Fibroblast of villous mesenchyme (primary cell): Measurements from ENCODE around the gene ZFY. TPM values are rescaled to one million over a fixed set of nuclear protein-coding genes. Genes with fewer than 3 reads are reported as not detected.

Source experiments
- DNase-seq: peaks from one replicate; pipeline ENCODE4 v3.0.0-alpha.2; 2010; ENCODE audit warnings: low read depth
- H3K4me3 ChIP-seq: 2 replicates; pipeline ENCODE4 v1.5.1; 2011; ENCODE audit warnings: low read depth, mild to moderate bottlenecking, low read length
- small RNA-seq: library from RNA; depleted of rRNA; stranded (forward); fragments of <200 nt; gene quantifications from one replicate; pipeline ENCODE3, GENCODE V24; 2012
- total RNA-seq: library from RNA; depleted of rRNA; stranded (reverse); fragments of >200 nt; gene quantifications from 2 replicates; pipeline ENCODE4 v1.2.3, GENCODE V29; 2012
- TF ChIP-seq, protein P1 (sequence below): IDR thresholded peaks from 2 replicates; pipeline ENCODE4 v1.5.1; 2012; ENCODE audit warnings: low read depth, mild to moderate bottlenecking, low read length; ENCODE audit not compliant: insufficient read depth

Gene ZFY
- total RNA-seq, 1 donor, result 1.7 TPM

DNA sequence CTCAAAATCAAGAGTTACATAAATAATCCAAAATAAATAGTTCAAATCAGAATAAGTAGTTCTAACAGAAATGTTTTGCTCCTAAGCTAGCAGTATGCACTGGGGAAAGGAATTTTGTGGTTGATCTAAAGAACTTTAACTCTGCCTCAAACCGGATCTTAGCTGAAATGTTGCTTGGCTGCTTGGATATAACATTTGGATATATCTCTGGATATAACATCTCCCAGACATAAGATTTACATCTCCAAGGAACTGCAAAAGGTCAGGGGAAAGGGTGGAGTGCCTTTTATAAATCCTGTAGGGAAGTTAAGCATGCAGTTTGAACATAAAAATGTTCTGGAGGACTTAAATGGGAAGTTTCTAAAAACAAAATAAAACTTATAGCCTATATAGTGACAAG, 83.4 kb downstream of the ZFY start:
- no peak overlapping the region for H3K4me3 ChIP-seq
- DNase-seq, result no peak
- TF ChIP-seq, protein P1, sequence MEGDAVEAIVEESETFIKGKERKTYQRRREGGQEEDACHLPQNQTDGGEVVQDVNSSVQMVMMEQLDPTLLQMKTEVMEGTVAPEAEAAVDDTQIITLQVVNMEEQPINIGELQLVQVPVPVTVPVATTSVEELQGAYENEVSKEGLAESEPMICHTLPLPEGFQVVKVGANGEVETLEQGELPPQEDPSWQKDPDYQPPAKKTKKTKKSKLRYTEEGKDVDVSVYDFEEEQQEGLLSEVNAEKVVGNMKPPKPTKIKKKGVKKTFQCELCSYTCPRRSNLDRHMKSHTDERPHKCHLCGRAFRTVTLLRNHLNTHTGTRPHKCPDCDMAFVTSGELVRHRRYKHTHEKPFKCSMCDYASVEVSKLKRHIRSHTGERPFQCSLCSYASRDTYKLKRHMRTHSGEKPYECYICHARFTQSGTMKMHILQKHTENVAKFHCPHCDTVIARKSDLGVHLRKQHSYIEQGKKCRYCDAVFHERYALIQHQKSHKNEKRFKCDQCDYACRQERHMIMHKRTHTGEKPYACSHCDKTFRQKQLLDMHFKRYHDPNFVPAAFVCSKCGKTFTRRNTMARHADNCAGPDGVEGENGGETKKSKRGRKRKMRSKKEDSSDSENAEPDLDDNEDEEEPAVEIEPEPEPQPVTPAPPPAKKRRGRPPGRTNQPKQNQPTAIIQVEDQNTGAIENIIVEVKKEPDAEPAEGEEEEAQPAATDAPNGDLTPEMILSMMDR, result no peak

DNA sequence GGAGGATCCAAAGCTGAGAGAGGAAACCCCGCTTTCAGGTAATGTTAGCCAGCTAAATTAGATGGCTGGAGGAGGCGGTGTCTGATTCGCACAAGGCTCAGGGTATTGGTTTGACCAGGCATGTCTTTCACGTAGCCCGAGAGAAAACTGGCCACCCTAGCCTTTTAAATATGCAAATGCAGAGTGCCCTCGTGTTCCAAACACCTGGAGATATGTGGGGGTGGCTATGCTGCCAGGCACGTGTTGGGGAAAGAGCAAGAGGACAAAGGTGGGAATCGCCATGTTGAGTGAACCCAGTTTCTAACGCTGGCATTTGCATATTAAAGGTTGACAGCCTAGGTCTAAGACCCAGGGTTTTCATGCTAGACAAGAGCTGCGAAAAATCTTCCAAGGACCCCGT, 84.4 kb downstream of the ZFY start:
- TF ChIP-seq, protein P1, result no peak
- no peak overlapping the region for H3K4me3 ChIP-seq

DNA sequence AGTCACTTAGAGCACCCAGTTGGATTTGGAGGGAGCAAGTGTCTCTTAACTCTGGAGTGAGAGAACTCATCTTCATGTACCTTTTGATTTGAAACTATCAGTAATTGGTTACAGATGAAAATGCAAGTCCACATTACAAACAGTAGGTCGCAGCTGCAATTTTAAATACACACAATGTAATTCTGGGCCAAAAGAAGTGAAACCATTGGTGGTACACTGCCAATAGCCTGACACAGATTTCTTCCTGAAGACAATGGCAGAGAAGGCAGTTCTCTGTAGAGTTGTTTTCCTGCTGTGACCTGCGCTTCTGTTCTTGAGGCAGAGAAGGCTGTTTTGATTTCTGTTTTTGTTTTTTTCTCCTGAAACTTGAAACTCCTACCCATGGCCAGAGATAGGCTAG, 86.0 kb downstream of the ZFY start:
- no peak for DNase-seq
- TF ChIP-seq, protein P1, result no peak
- H3K4me3 ChIP-seq, result no peak overlapping the region

More for the DNA sequence above, 84.4 kb downstream of the ZFY start:
- DNase-seq, result no peak

GRCh38 chrY:3023606-3024005, 88.4 kb downstream of the ZFY start:
- no peak for DNase-seq
- TF ChIP-seq, protein P1, result no peak
- H3K4me3 ChIP-seq, result no peak overlapping the region

GRCh38 chrY:3025357-3025756, 90.2 kb downstream of the ZFY start:
- H3K4me3 ChIP-seq, result no peak overlapping the region
- DNase-seq, result no peak
- TF ChIP-seq, protein P1, result no peak

Small RNAs within 50 kb of the gene (small RNA-seq; reads per million reads assigned to genes)
- not detected for gene EEF1A1P41

Other genes starting within 250 kb of the ZFY start
- gene SRY, start 147.7 kb upstream of the ZFY start, total RNA-seq, result not detected in 2 replicates
- gene RPS4Y1, start 93.8 kb upstream of the ZFY start, total RNA-seq, result 24.6 TPM in 1 of 2 replicates, not detected in the other